HEK293T (cell line): Measurements from ENCODE around the gene NUP62.

Source experiments
- ARNT ChIP-seq: fragments of 450-650 bp; IDR thresholded peaks from 2 replicates; pipeline ENCODE4 v1.6.1; 2017; ENCODE audit warnings: mild to moderate bottlenecking
- ELF4 ChIP-seq: fragments of 450-650 bp; IDR thresholded peaks from 2 replicates; pipeline ENCODE4 v1.6.1; 2017; ENCODE audit warnings: antibody characterized with exemption
- FOXA1 ChIP-seq: fragments of 450-650 bp; IDR thresholded peaks from 2 replicates; pipeline ENCODE4 v1.6.1; 2016; ENCODE audit warnings: mild to moderate bottlenecking
- FOXK2 ChIP-seq: fragments of 450-650 bp; IDR thresholded peaks from 2 replicates; pipeline ENCODE4 v1.6.1; 2016; ENCODE audit warnings: mild to moderate bottlenecking
- FOXM1 ChIP-seq: fragments of 450-650 bp; IDR thresholded peaks from 2 replicates; pipeline ENCODE4 v1.6.1; 2017; ENCODE audit warnings: mild to moderate bottlenecking, borderline replicate concordance
- LEF1 ChIP-seq: fragments of 450-650 bp; IDR thresholded peaks from 2 replicates; pipeline ENCODE4 v1.6.1; 2017; ENCODE audit warnings: mild to moderate bottlenecking, borderline replicate concordance
- SUZ12 ChIP-seq: fragments of 450-650 bp; IDR thresholded peaks from 2 replicates; pipeline ENCODE4 v1.6.1; 2016; ENCODE audit warnings: mild to moderate bottlenecking
- TARDBP ChIP-seq: fragments of 450-650 bp; IDR thresholded peaks from 2 replicates; pipeline ENCODE4 v1.6.1; 2016
- ZNF384 ChIP-seq: fragments of 450-650 bp; IDR thresholded peaks from 2 replicates; pipeline ENCODE4 v1.6.1; 2016

- no peak for TF ChIP-seq SUZ12
- no peak for TF ChIP-seq LEF1
- no peak for TF ChIP-seq FOXM1
- no peak for TF ChIP-seq ZNF384
- TF ChIP-seq TARDBP = no peak
- TF ChIP-seq FOXA1 = no peak
- no peak for TF ChIP-seq ELF4
- TF ChIP-seq ARNT = no peak
- no peak for TF ChIP-seq FOXK2
These were observed 40.1 kb downstream of the NUP62 start for GRCh38 chr19:49889038-49889686.
